ENCODE results near the gene PLCG1.
"Not testable (repeated sequence)": the region's sequence is repeated elsewhere in the genome, so short reads cannot be mapped to it uniquely, and the experiment has no call there.

Gene PLCG1

GRCh38 chr20:41128317-41128716 is 9.0 kb upstream of the PLCG1 start:
- not testable (repeated sequence) for H3K27me3 ChIP-seq (ENCODE audit: control insufficient read depth, insufficient read depth, low read length); H3K9me3 ChIP-seq (ENCODE audit: control insufficient read depth, low read length); H3K36me3 ChIP-seq (ENCODE audit: control insufficient read depth, insufficient read depth, low read length); H3K9ac ChIP-seq (ENCODE audit: low read length); H3K4me3 ChIP-seq (ENCODE audit: low read length)
- H3K4me1 ChIP-seq (ENCODE audit: control insufficient read depth, insufficient read depth, low read length): peaks cover 12% of the 10 kb centered on the region

- Histone ChIP-seq H3K9ac (ENCODE audit: low read length) (no peak overlapping the region), H3K36me3 (ENCODE audit: control insufficient read depth, insufficient read depth, low read length) (no peaks in the 10 kb centered on the region), H3K27me3 (ENCODE audit: control insufficient read depth, insufficient read depth, low read length) (no peaks in the 10 kb centered on the region), H3K9me3 (ENCODE audit: control insufficient read depth, low read length) (no peaks in the 10 kb centered on the region), H3K4me1 (ENCODE audit: control insufficient read depth, insufficient read depth, low read length) (peaks cover 6% of the 10 kb centered on the region), H3K4me3 (ENCODE audit: low read length) (no peak overlapping the region)
Observed at GRCh38 chr20:41131594-41132387, 5.6 kb upstream of the PLCG1 start.

GRCh38 chr20:41132388-41132775 is 5.0 kb upstream of the PLCG1 start:
- H3K4me3 ChIP-seq (ENCODE audit: low read length); H3K4me1 ChIP-seq (ENCODE audit: control insufficient read depth, insufficient read depth, low read length); H3K27me3 ChIP-seq (ENCODE audit: control insufficient read depth, insufficient read depth, low read length); H3K36me3 ChIP-seq (ENCODE audit: control insufficient read depth, insufficient read depth, low read length); H3K9ac ChIP-seq (ENCODE audit: low read length); H3K9me3 ChIP-seq (ENCODE audit: control insufficient read depth, low read length): not testable (repeated sequence)

GRCh38 chr20:41133709-41134361 is 3.5 kb upstream of the PLCG1 start:
- no peaks in the 10 kb centered on the region for H3K27me3 ChIP-seq (ENCODE audit: control insufficient read depth, insufficient read depth, low read length)
- H3K9ac ChIP-seq (ENCODE audit: low read length): no peak overlapping the region
- H3K4me1 ChIP-seq (ENCODE audit: control insufficient read depth, insufficient read depth, low read length): peaks cover 16% of the 10 kb centered on the region
- no peaks in the 10 kb centered on the region for H3K36me3 ChIP-seq (ENCODE audit: control insufficient read depth, insufficient read depth, low read length)
- H3K9me3 ChIP-seq (ENCODE audit: control insufficient read depth, low read length): no peaks in the 10 kb centered on the region
- H3K4me3 ChIP-seq (ENCODE audit: low read length): no peak overlapping the region

- H3K9me3 ChIP-seq (ENCODE audit: control insufficient read depth, low read length): no peaks in the 10 kb centered on the region
- no peak overlapping the region for H3K4me3 ChIP-seq (ENCODE audit: low read length)
- H3K4me1 ChIP-seq (ENCODE audit: control insufficient read depth, insufficient read depth, low read length): peaks cover 20% of the 10 kb centered on the region
- H3K9ac ChIP-seq (ENCODE audit: low read length): no peak overlapping the region
- H3K27me3 ChIP-seq (ENCODE audit: control insufficient read depth, insufficient read depth, low read length): no peaks in the 10 kb centered on the region
- no peaks in the 10 kb centered on the region for H3K36me3 ChIP-seq (ENCODE audit: control insufficient read depth, insufficient read depth, low read length)
Observed at GRCh38 chr20:41134362-41135186, 2.8 kb upstream of the PLCG1 start.

- Histone ChIP-seq H3K9ac (ENCODE audit: low read length) (no peak overlapping the region), H3K9me3 (ENCODE audit: control insufficient read depth, low read length) (no peaks in the 10 kb centered on the region), H3K36me3 (ENCODE audit: control insufficient read depth, insufficient read depth, low read length) (no peaks in the 10 kb centered on the region), H3K4me1 (ENCODE audit: control insufficient read depth, insufficient read depth, low read length) (peaks cover 20% of the 10 kb centered on the region), H3K4me3 (ENCODE audit: low read length) (no peak overlapping the region), H3K27me3 (ENCODE audit: control insufficient read depth, insufficient read depth, low read length) (no peaks in the 10 kb centered on the region)
Observed at GRCh38 chr20:41135187-41135887, 2.0 kb upstream of the PLCG1 start.

GRCh38 chr20:41135888-41136679 is 1.3 kb upstream of the PLCG1 start:
- Histone ChIP-seq H3K36me3 (ENCODE audit: control insufficient read depth, insufficient read depth, low read length) (no peaks in the 10 kb centered on the region), H3K4me3 (ENCODE audit: low read length) (peak overlapping the region; percentile 24), H3K9ac (ENCODE audit: low read length) (peak overlapping the region; percentile 64), H3K27me3 (ENCODE audit: control insufficient read depth, insufficient read depth, low read length) (no peaks in the 10 kb centered on the region), H3K9me3 (ENCODE audit: control insufficient read depth, low read length) (no peaks in the 10 kb centered on the region), H3K4me1 (ENCODE audit: control insufficient read depth, insufficient read depth, low read length) (peaks cover 23% of the 10 kb centered on the region)

- H3K27me3 ChIP-seq (ENCODE audit: control insufficient read depth, insufficient read depth, low read length): no peaks in the 10 kb centered on the region
- peaks cover 23% of the 10 kb centered on the region for H3K4me1 ChIP-seq (ENCODE audit: control insufficient read depth, insufficient read depth, low read length)
- peak overlapping the region; percentile 78 for H3K9ac ChIP-seq (ENCODE audit: low read length)
- no peaks in the 10 kb centered on the region for H3K9me3 ChIP-seq (ENCODE audit: control insufficient read depth, low read length)
- H3K36me3 ChIP-seq (ENCODE audit: control insufficient read depth, insufficient read depth, low read length): no peaks in the 10 kb centered on the region
- H3K4me3 ChIP-seq (ENCODE audit: low read length): peak overlapping the region; percentile 41
Observed at GRCh38 chr20:41137614-41138474, 501 bp downstream of the PLCG1 start.

- peaks cover 23% of the 10 kb centered on the region for H3K4me1 ChIP-seq (ENCODE audit: control insufficient read depth, insufficient read depth, low read length)
- peak overlapping the region; percentile 78 for H3K9ac ChIP-seq (ENCODE audit: low read length)
- H3K36me3 ChIP-seq (ENCODE audit: control insufficient read depth, insufficient read depth, low read length): no peaks in the 10 kb centered on the region
- no peaks in the 10 kb centered on the region for H3K27me3 ChIP-seq (ENCODE audit: control insufficient read depth, insufficient read depth, low read length)
- H3K9me3 ChIP-seq (ENCODE audit: control insufficient read depth, low read length): no peaks in the 10 kb centered on the region
- H3K4me3 ChIP-seq (ENCODE audit: low read length): peak overlapping the region; percentile 41
Observed at GRCh38 chr20:41138475-41139226, 1.3 kb downstream of the PLCG1 start.

Data from mucosa of stomach (tissue), 1 donor.